Liver (tissue), 3 donors: ENCODE results near the gene THADA.

ENCODE experiments used
- CTCF ChIP-seq: fragments of 150-350 bp; IDR thresholded peaks from 2 replicates; pipeline ENCODE4 v1.5.1; 2017; ENCODE audit warnings: improper control_type of control experiment, low read depth, low read length; ENCODE audit not compliant: missing input control
- HNF4A ChIP-seq, 2 donors: conservative IDR thresholded peaks; 2 replicates each; pipeline ENCODE4 v1.6.1; 2016; ENCODE audit warnings: antibody characterized with exemption in 2 of 2, mild to moderate bottlenecking in 2 of 2
- NR2F2 ChIP-seq: IDR thresholded peaks from 2 replicates; pipeline ENCODE4 v1.6.1; 2016; ENCODE audit warnings: antibody characterized with exemption
- RAD21 ChIP-seq, 2 donors: IDR thresholded peaks; 2 replicates each; pipeline ENCODE4 v1.6.1; 2016; ENCODE audit warnings: antibody characterized with exemption in 2 of 2, mild to moderate bottlenecking in 2 of 2
- YY1 ChIP-seq: IDR thresholded peaks from 2 replicates; pipeline ENCODE4 v1.6.1; 2016; ENCODE audit warnings: antibody characterized with exemption, mild to moderate bottlenecking
- donor health status: healthy.
- donor health status: healthy.

DNA sequence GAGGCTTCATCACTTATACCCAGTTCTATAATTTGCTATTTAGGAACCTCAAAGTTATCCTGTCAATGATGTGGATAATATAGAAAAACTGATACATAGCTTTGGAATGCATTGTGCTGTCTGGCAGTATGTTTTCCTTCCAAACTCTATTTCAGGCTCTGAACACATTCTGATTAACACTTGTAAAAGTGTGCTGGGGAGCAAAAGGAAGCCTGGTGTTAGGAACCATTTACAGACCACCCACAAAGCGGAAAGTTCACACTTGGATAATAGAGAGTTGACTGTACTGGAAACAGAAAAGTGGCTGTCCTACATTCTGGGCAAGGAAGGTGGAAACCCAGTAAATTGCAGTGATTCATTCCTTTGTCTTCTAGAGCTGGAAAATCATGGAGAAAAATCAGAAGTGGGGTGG is 254.9 kb downstream of the THADA start:
- TF ChIP-seq YY1, result no peak
- TF ChIP-seq CTCF, result no peak
- TF ChIP-seq HNF4A (conservative IDR thresholded peaks at IDR 0.05), result no peak
- TF ChIP-seq NR2F2, result no peak
- TF ChIP-seq RAD21 (IDR thresholded peaks at IDR 0.05), result no peak
